Placental epithelial cell (primary cell): ENCODE measurements around the gene EFNA4. TPM values are rescaled to one million over a fixed set of nuclear protein-coding genes. Genes with fewer than 3 reads are reported as not detected.

Source experiments
- total RNA-seq: library from RNA; depleted of rRNA; stranded (reverse); fragments of >200 nt; gene quantifications from 2 replicates; pipeline ENCODE4 v1.2.3, GENCODE V29; 2012

EFNA4 gene, protein sequence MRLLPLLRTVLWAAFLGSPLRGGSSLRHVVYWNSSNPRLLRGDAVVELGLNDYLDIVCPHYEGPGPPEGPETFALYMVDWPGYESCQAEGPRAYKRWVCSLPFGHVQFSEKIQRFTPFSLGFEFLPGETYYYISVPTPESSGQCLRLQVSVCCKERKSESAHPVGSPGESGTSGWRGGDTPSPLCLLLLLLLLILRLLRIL
- 7.9 and 10.2 TPM in 2 replicates for total RNA-seq

DNA sequence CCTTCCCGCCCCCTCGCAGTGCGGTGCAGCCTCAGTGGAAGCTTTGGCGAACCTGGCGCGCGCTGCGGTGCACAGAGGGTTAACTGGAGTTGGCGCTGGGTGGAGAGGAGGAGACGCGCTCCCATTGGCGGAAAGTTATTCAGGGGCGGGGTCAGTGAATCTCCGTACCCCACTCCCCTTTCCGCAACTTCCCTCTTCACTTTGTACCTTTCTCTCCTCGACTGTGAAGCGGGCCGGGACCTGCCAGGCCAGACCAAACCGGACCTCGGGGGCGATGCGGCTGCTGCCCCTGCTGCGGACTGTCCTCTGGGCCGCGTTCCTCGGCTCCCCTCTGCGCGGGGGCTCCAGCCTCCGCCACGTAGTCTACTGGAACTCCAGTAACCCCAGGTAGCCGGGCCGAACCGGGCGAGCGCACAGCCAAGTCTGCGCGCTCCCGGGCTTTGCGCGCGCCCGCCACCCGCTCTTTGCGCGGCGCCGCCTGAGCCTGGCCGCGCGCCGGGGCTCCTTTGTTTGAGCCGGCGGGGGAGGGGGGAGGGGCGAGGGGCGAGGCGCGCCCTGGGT is at the start of gene EFNA4:
Gene EFNA4 (plus strand): TSS at position 191 of the 561 bp plus-strand sequence. CDS start 84 bp downstream, at position 275.

GRCh38 chr1:155033524-155033923 is 30.0 kb upstream of the EFNA4 start, which contains the start of the genes DCST1 and DCST2:
TSS of gene DCST1 (plus strand) at chr1:155033824. CDS start at chr1:155034037, 213 bp downstream.
TSS of gene DCST2 (minus strand) at chr1:155033781. CDS start at chr1:155033701, 80 bp downstream.

GRCh38 chr1:155050560-155051341 is 12.8 kb upstream of the EFNA4 start, which contains the start of gene ADAM15:
TSS of gene ADAM15 (plus strand) at chr1:155051316. CDS start at chr1:155051387, 71 bp downstream.

GRCh38 chr1:155078469-155079209 is 15.1 kb downstream of the EFNA4 start, which contains the start of gene EFNA3:
TSS of gene EFNA3 (plus strand) at chr1:155078837. CDS start at chr1:155078942, 105 bp downstream.

Other genes starting within 250 kb of the EFNA4 start
- gene KCNN3, start 193.5 kb upstream of the EFNA4 start, total RNA-seq, result under 0.01 TPM in 2 replicates
- gene PMVK, start 127.0 kb upstream of the EFNA4 start, total RNA-seq, result 5.0 and 6.3 TPM in 2 replicates
- 48.5 and 97.4 TPM in 2 replicates for gene PBXIP1, start 107.6 kb upstream of the EFNA4 start, total RNA-seq
- gene PYGO2, start 102.0 kb upstream of the EFNA4 start, total RNA-seq, result 21.8 and 22.4 TPM in 2 replicates
- 138 and 239 TPM in 2 replicates for gene SHC1, start 93.0 kb upstream of the EFNA4 start, total RNA-seq
- 41.0 and 43.2 TPM in 2 replicates for gene CKS1B, start 89.1 kb upstream of the EFNA4 start, total RNA-seq
- 20.0 and 31.0 TPM in 2 replicates for gene FLAD1, start 80.4 kb upstream of the EFNA4 start, total RNA-seq
- 3.9 TPM in 1 of 2 replicates, not detected in the other for gene LENEP, start 70.2 kb upstream of the EFNA4 start, total RNA-seq
- 26.3 and 29.4 TPM in 2 replicates for gene ZBTB7B, start 60.9 kb upstream of the EFNA4 start, total RNA-seq
- 0.43 and 2.4 TPM in 2 replicates for gene DCST2, start 30.0 kb upstream of the EFNA4 start, total RNA-seq
- gene DCST1, start 29.9 kb upstream of the EFNA4 start, total RNA-seq, result 0.22 TPM in 1 of 2 replicates, not detected in the other
- gene ADAM15, start 12.4 kb upstream of the EFNA4 start, total RNA-seq, result 110 and 156 TPM in 2 replicates
- 2.0 and 3.5 TPM in 2 replicates for gene EFNA3, start 15.1 kb downstream of the EFNA4 start, total RNA-seq
- 18.8 and 59.3 TPM in 2 replicates for gene EFNA1, start 64.1 kb downstream of the EFNA4 start, total RNA-seq
- gene SLC50A1, start 72.1 kb downstream of the EFNA4 start, total RNA-seq, result 29.8 and 44.9 TPM in 2 replicates
- gene DPM3, start 76.8 kb downstream of the EFNA4 start, total RNA-seq, result 40.8 and 47.1 TPM in 2 replicates
- 98.0 and 123 TPM in 2 replicates for gene KRTCAP2, start 109.6 kb downstream of the EFNA4 start, total RNA-seq
- 1.5 and 1.6 TPM in 2 replicates for gene TRIM46, start 110.1 kb downstream of the EFNA4 start, total RNA-seq
- gene THBS3, start 144.2 kb downstream of the EFNA4 start, total RNA-seq, result 226 and 607 TPM in 2 replicates
- 27.9 and 69.6 TPM in 2 replicates for gene MTX1, start 145.0 kb downstream of the EFNA4 start, total RNA-seq
- 9.0 and 10.7 TPM in 2 replicates for gene ENTREP3, start 191.7 kb downstream of the EFNA4 start, total RNA-seq
- 25.5 and 63.8 TPM in 2 replicates for gene SCAMP3, start 198.6 kb downstream of the EFNA4 start, total RNA-seq
- gene CLK2, start 209.8 kb downstream of the EFNA4 start, total RNA-seq, result 30.8 and 37.7 TPM in 2 replicates
- gene HCN3, start 213.7 kb downstream of the EFNA4 start, total RNA-seq, result 2.2 and 4.7 TPM in 2 replicates
- gene PKLR, start 237.7 kb downstream of the EFNA4 start, total RNA-seq, result under 0.01 TPM in 1 of 2 replicates, not detected in the other
- 63.2 and 157 TPM in 2 replicates for gene FDPS, start 245.1 kb downstream of the EFNA4 start, total RNA-seq